PC-9 (cell line): Measurements from ENCODE around the gene ANKRD13A. TPM values are rescaled to one million over a fixed set of nuclear protein-coding genes. Genes with fewer than 3 reads are reported as not detected.

ENCODE experiments used
- BruUV-seq: library from RNA; stranded (reverse); fragments of 400-500 nt; replicated peaks from 2 replicates; lab custom pipeline; 2021; lab: Mats Ljungman, UMichigan
- CTCF ChIA-PET: fragments of 300-600 bp; sonication (Branson Sonifier 250); formaldehyde crosslinking; loops from one replicate; lab custom pipeline; 2022; ENCODE audit warnings: antibody characterized with exemption; lab: Charles Lee
- POLR2A ChIA-PET: fragments of 300-600 bp; sonication (Branson Sonifier 250); formaldehyde crosslinking; loops from one replicate; lab custom pipeline; 2022; ENCODE audit warnings: antibody characterized with exemption; ENCODE audit not compliant: unreplicated experiment; lab: Charles Lee
- DNase-seq, 2 experiments: peaks; one replicate each; pipeline versions ENCODE4 v3.0.0 to v3.0.0-alpha.2; 2015 to 2022; ENCODE audit warnings: mixed read lengths in 1 of 2
- H2AFZ ChIP-seq: fragments of 200-600 bp; sonication (generic); 2 replicates; pipeline ENCODE4 v1.8.1; 2017; ENCODE audit warnings: antibody characterized with exemption
- H3F3A ChIP-seq: fragments of 200-600 bp; sonication (generic); 2 replicates; pipeline ENCODE4 v1.8.1; 2017; ENCODE audit warnings: antibody characterized with exemption, mild to moderate bottlenecking, low read depth; ENCODE audit not compliant: insufficient read depth
- H3K27ac ChIP-seq: fragments of 200-600 bp; sonication (generic); 2 replicates; pipeline ENCODE4 v1.6.1; 2016; ENCODE audit warnings: mixed run types
- H3K27me3 ChIP-seq: fragments of 200-600 bp; sonication (generic); 2 replicates; pipeline ENCODE4 v1.6.1; 2016; ENCODE audit warnings: low read depth, mixed run types; ENCODE audit not compliant: insufficient read depth
- H3K36me3 ChIP-seq: fragments of 200-600 bp; sonication (generic); 2 replicates; pipeline ENCODE4 v1.6.1; 2016; ENCODE audit warnings: low read depth, mixed run types
- H3K4me1 ChIP-seq: fragments of 200-600 bp; sonication (generic); replicated peaks from 2 replicates; pipeline ENCODE4 v1.6.1; 2016; ENCODE audit warnings: mixed run types; ENCODE audit not compliant: insufficient read depth
- H3K4me2 ChIP-seq: fragments of 200-600 bp; sonication (generic); 2 replicates; pipeline ENCODE4 v1.6.1; 2017; ENCODE audit warnings: mixed run types
- H3K4me3 ChIP-seq: fragments of 200-600 bp; sonication (generic); 2 replicates; pipeline ENCODE4 v1.6.1; 2016; ENCODE audit warnings: mixed run types
- H3K79me2 ChIP-seq: fragments of 200-600 bp; sonication (generic); 2 replicates; pipeline ENCODE4 v1.6.1; 2017; ENCODE audit warnings: low read depth, mixed run types
- H3K9me2 ChIP-seq: fragments of 200-600 bp; sonication (generic); 2 replicates; pipeline ENCODE4 v1.8.1; 2017; ENCODE audit warnings: mild to moderate bottlenecking; ENCODE audit not compliant: insufficient read depth
- H3K9me3 ChIP-seq: fragments of 200-600 bp; sonication (generic); 2 replicates; pipeline ENCODE4 v1.8.1; 2016; ENCODE audit warnings: low read depth; ENCODE audit not compliant: insufficient read depth
- H4K20me1 ChIP-seq: fragments of 200-600 bp; sonication (generic); 2 replicates; pipeline ENCODE4 v1.8.1; 2017; ENCODE audit not compliant: insufficient read depth
- EZH2 ChIP-seq: fragments of 200-600 bp; sonication (generic); IDR thresholded peaks from 2 replicates; pipeline ENCODE4 v1.8.0; 2017; ENCODE audit warnings: antibody characterized with exemption, low read depth
- intact Hi-C: fragments of 100-400 bp; cut with micrococcal nuclease; formaldehyde crosslinking; loops from one replicate; pipeline ENCODE4 v1.10.0; 2022; ENCODE audit not compliant: unreplicated experiment
- total RNA-seq: library from RNA; stranded (reverse); gene quantifications from 2 replicates; pipeline ENCODE4 v1.2.3, GENCODE V29; 2021
- TF ChIP-seq, protein P1 (sequence below): fragments of 200-600 bp; sonication (generic); conservative IDR thresholded peaks from 2 replicates; pipeline ENCODE4 v1.6.1; 2017; ENCODE audit warnings: mixed run types, antibody characterized with exemption, mild to moderate bottlenecking, moderate library complexity

ANKRD13A gene
- total RNA-seq, 1 experiment from 2014 or later = 66.9 TPM

DNA sequence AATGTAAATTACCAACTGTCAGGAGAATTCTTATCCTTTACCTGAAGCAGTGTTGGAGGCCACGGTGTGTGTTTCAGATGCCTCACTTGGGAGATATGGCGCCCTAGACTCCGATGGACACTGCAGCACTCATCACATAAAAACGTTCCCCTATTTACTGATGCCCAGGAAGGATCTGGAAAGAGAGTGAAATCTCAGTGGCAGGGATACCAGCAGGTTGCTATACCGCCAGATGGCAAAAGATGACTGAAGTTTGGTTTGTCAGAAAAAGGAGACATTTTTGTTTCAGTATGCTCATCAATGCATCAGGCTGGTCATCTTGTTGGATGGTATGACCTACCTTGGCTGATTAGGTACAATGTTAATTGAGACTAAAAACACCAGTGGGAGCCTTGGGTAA, 7.6 kb upstream of the ANKRD13A start:
- no peaks in the 10 kb centered on the region for H3F3A ChIP-seq
- H3K9me3 ChIP-seq = no peaks in the 10 kb centered on the region
- TF ChIP-seq, protein P1, sequence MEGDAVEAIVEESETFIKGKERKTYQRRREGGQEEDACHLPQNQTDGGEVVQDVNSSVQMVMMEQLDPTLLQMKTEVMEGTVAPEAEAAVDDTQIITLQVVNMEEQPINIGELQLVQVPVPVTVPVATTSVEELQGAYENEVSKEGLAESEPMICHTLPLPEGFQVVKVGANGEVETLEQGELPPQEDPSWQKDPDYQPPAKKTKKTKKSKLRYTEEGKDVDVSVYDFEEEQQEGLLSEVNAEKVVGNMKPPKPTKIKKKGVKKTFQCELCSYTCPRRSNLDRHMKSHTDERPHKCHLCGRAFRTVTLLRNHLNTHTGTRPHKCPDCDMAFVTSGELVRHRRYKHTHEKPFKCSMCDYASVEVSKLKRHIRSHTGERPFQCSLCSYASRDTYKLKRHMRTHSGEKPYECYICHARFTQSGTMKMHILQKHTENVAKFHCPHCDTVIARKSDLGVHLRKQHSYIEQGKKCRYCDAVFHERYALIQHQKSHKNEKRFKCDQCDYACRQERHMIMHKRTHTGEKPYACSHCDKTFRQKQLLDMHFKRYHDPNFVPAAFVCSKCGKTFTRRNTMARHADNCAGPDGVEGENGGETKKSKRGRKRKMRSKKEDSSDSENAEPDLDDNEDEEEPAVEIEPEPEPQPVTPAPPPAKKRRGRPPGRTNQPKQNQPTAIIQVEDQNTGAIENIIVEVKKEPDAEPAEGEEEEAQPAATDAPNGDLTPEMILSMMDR = no peak
- no peak for TF ChIP-seq EZH2
- peaks cover 33% of the 10 kb centered on the region for H3K79me2 ChIP-seq
- no peak overlapping the region for H3K4me3 ChIP-seq
- H2AFZ ChIP-seq = no peak overlapping the region
- no TSS peak for BruUV-seq
- no peak overlapping the region for H3K27ac ChIP-seq
- peaks cover 14% of the 10 kb centered on the region for H3K4me1 ChIP-seq
- ChIA-PET CTCF (no interaction called here), POLR2A (no interaction called here)
- no peaks in the 10 kb centered on the region for H3K27me3 ChIP-seq
- H3K36me3 ChIP-seq = no peaks in the 10 kb centered on the region; the same call in 1 of the 2 replicates
- H4K20me1 ChIP-seq = no peaks in the 10 kb centered on the region
- no peaks in the 10 kb centered on the region for H3K9me2 ChIP-seq
- no peak overlapping the region for H3K4me2 ChIP-seq
- DNase-seq = no peak
- intact Hi-C loops = no loop called here

DNA sequence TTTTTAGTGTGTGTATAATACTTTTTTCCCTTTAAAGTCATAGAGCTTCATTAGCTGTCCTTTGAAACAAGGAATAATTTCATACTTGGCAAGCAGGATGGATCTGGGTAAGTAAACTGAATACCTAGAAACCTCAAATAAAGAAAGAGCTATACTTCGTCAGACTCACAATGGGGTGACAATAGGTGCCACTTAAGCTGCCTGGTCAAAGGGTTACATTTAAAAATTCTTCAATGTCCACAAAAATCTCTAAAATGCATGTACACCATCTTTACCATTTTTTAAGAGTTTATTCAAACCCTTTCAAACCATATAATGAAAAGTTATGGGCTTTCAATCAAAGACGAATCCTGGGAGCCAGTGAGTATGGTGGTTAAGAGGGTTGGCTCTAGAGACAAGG, 6.1 kb upstream of the ANKRD13A start:
- Histone ChIP-seq H2AFZ (no peak overlapping the region), H3K36me3 (no peaks in the 10 kb centered on the region; the same call in 1 of the 2 replicates), H3F3A (no peaks in the 10 kb centered on the region), H3K9me2 (no peaks in the 10 kb centered on the region), H3K4me3 (no peak overlapping the region), H3K79me2 (peaks cover 33% of the 10 kb centered on the region), H3K4me2 (no peak overlapping the region), H3K27ac (no peak overlapping the region), H3K4me1 (peaks cover 14% of the 10 kb centered on the region), H3K27me3 (no peaks in the 10 kb centered on the region), H3K9me3 (no peaks in the 10 kb centered on the region), H4K20me1 (no peaks in the 10 kb centered on the region)
- ChIA-PET POLR2A (no interaction called here), CTCF (interaction anchor here (0.5 to 0.6 kb wide), 2 partner anchors 276 to 438 kb away, joined by 4 to 14 read pairs; no protein-coding TSS in a partner anchor)
- intact Hi-C loops = no loop called here
- no peak for DNase-seq
- BruUV-seq = no TSS peak
- TF ChIP-seq, protein P1 = no peak
- TF ChIP-seq EZH2 = no peak

DNA sequence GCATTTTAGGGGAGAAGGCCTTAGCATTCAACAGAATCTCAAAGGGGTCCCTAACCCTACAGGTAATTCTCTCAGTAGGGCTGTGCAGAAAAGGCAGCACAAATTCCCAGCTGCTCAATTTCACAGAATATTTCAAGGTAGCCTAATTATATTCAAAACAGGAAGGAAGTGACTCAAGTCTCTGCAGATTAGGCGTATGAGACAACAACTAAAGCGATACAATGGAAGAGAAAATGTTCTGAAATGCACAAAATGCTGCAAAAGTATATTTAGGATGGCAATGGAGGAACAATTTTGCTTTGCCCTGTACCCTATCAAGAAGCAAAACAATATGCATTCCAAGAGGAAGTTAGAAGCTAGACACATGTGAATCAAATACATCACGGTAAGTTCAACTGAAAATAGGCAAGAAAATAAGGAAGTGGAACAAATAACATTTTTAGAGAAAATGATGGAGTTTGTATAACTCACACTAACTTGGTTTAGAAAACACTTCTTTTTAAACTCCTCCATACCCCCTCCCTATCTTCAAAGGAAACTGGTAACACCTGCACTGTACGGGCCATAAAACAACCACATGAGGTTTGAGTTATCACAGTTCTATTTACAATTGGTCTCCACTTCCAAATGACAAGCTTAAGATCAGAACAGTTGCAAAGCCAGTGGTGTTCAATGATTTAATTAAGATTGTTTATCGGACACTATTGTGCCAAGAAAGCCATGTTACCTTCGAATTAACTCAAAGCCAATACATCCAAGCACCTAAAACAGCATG, 4.6 kb upstream of the ANKRD13A start:
- ChIA-PET POLR2A (interaction anchor here (0.6 kb wide), 1 partner anchor 1341 kb away, joined by 3 read pairs; no protein-coding TSS in a partner anchor), CTCF (interaction anchor here (0.6 to 2.2 kb wide), 2 partner anchors 42 to 154 kb away, joined by 3 to 5 read pairs; no protein-coding TSS in a partner anchor)
- intact Hi-C loops = no loop called here
- Histone ChIP-seq H3F3A (no peaks in the 10 kb centered on the region), H3K4me2 (peak overlapping the region; percentile 98), H3K27ac (no peak overlapping the region), H2AFZ (peak overlapping the region; percentile 97; the same call in 1 of the 2 replicates), H3K36me3 (no peaks in the 10 kb centered on the region), H3K4me1 (peaks cover 21% of the 10 kb centered on the region), H3K9me3 (no peaks in the 10 kb centered on the region), H4K20me1 (no peaks in the 10 kb centered on the region), H3K79me2 (peaks cover 34% of the 10 kb centered on the region), H3K4me3 (peak overlapping the region; percentile 98; the same call in 1 of the 2 replicates), H3K9me2 (no peaks in the 10 kb centered on the region), H3K27me3 (no peaks in the 10 kb centered on the region)
- no TSS peak for BruUV-seq
- no peak for DNase-seq
- no peak for TF ChIP-seq EZH2
- TF ChIP-seq, protein P1 = no peak
